Neural cell (in vitro differentiated cells): ENCODE measurements around the gene TMEM269. TPM values are rescaled to one million over a fixed set of nuclear protein-coding genes. Genes with fewer than 3 reads are reported as not detected.

Source experiments
- H2AFZ ChIP-seq: fragments of 200-600, 300-800 bp; sonication (generic), shearing (Covaris generic); 2 replicates; pipeline ENCODE4 v1.6.0; 2014; ENCODE audit warnings: low read depth, mild to moderate bottlenecking, antibody characterized with exemption, low read length, moderate library complexity
- H3F3A ChIP-seq: fragments of 200-600 bp; shearing (Covaris generic); 2 replicates; pipeline ENCODE4 v1.6.1; 2016; ENCODE audit warnings: mild to moderate bottlenecking, moderate library complexity, mixed read lengths, antibody characterized with exemption, low read length; ENCODE audit not compliant: insufficient read depth, poor library complexity, severe bottlenecking
- H3K27ac ChIP-seq: fragments of 200-600, 300-800 bp; sonication (generic), shearing (Covaris generic); 2 replicates; pipeline ENCODE4 v1.5.1; 2014; ENCODE audit warnings: mild to moderate bottlenecking, low read length, moderate library complexity
- H3K27me3 ChIP-seq: fragments of 300-800, 200-600 bp; sonication (generic), shearing (Covaris generic); 2 replicates; pipeline ENCODE4 v1.6.0; 2014; ENCODE audit warnings: mild to moderate bottlenecking, low read depth, low read length, moderate library complexity; ENCODE audit not compliant: insufficient read depth
- H3K36me3 ChIP-seq: fragments of 300-800, 200-600 bp; sonication (generic), shearing (Covaris generic); 2 replicates; pipeline ENCODE4 v1.5.1; 2014; ENCODE audit warnings: mild to moderate bottlenecking, antibody characterized with exemption, low read length, moderate library complexity; ENCODE audit not compliant: insufficient read depth
- H3K4me2 ChIP-seq: fragments of 300-800, 200-600 bp; sonication (generic), shearing (Covaris generic); 2 replicates; pipeline ENCODE4 v1.6.0; 2014; ENCODE audit warnings: mild to moderate bottlenecking, low read length
- H3K4me3 ChIP-seq: fragments of 300-800, 200-600 bp; sonication (generic), shearing (Covaris generic); 2 replicates; pipeline ENCODE4 v1.5.1; 2014; ENCODE audit warnings: mild to moderate bottlenecking, low read length, moderate library complexity
- H3K79me2 ChIP-seq: fragments of 200-600 bp; shearing (Covaris generic); replicated peaks from 2 replicates; pipeline ENCODE4 v1.6.0; 2014; ENCODE audit warnings: mild to moderate bottlenecking, low read length, moderate library complexity; ENCODE audit not compliant: insufficient read depth
- H3K9ac ChIP-seq: fragments of 300-800, 200-600 bp; sonication (generic), shearing (Covaris generic); 2 replicates; pipeline ENCODE4 v1.6.1; 2016; ENCODE audit warnings: mild to moderate bottlenecking, low read length, mixed read lengths
- H3K9me2 ChIP-seq: fragments of 200-600 bp; shearing (Covaris generic); 2 replicates; pipeline ENCODE4 v1.6.1; 2016; ENCODE audit warnings: mild to moderate bottlenecking, low read length, mixed read lengths; ENCODE audit not compliant: insufficient read depth
- H3K9me3 ChIP-seq: fragments of 200-600, 300-800 bp; sonication (generic), shearing (Covaris generic); 2 replicates; pipeline ENCODE4 v1.6.1; 2016; ENCODE audit warnings: mild to moderate bottlenecking, mixed run types, low read length, moderate library complexity, mixed read lengths
- H4K20me1 ChIP-seq: fragments of 200-600 bp; shearing (Covaris generic); 2 replicates; pipeline ENCODE4 v1.6.1; 2016; ENCODE audit warnings: mild to moderate bottlenecking, mixed run types; ENCODE audit not compliant: insufficient read depth
- EP300 ChIP-seq: fragments of 450-650 bp; conservative IDR thresholded peaks from 2 replicates; pipeline ENCODE4 v1.6.1; 2014; ENCODE audit warnings: antibody characterized with exemption, mild to moderate bottlenecking, moderate library complexity; ENCODE audit not compliant: poor library complexity, severe bottlenecking
- EZH2 ChIP-seq: fragments of 200-600, 300-800 bp; shearing (Covaris generic), sonication (generic); IDR thresholded peaks from 2 replicates; pipeline ENCODE4 v1.6.1; 2014; ENCODE audit warnings: antibody characterized with exemption, low read length, borderline replicate concordance, mild to moderate bottlenecking; ENCODE audit not compliant: insufficient read depth, poor library complexity, severe bottlenecking
- MXI1 ChIP-seq: fragments of 450-650 bp; conservative IDR thresholded peaks from 2 replicates; pipeline ENCODE4 v1.6.1; 2014; ENCODE audit warnings: antibody characterized with exemption, mild to moderate bottlenecking; ENCODE audit not compliant: poor library complexity, severe bottlenecking
- POLR2AphosphoS5 ChIP-seq: IDR thresholded peaks from 2 replicates; pipeline ENCODE4 v1.6.1; 2012
- RAD21 ChIP-seq: fragments of 450-650 bp; conservative IDR thresholded peaks from 2 replicates; pipeline ENCODE4 v1.6.1; 2014; ENCODE audit warnings: antibody characterized with exemption, mild to moderate bottlenecking, moderate library complexity
- SMC3 ChIP-seq: fragments of 450-650 bp; conservative IDR thresholded peaks from 2 replicates; pipeline ENCODE4 v1.6.1; 2014; ENCODE audit warnings: antibody characterized with exemption, mild to moderate bottlenecking, moderate library complexity; ENCODE audit not compliant: poor library complexity
- TAF1 ChIP-seq: IDR thresholded peaks from 2 replicates; pipeline ENCODE4 v1.6.1; 2012; ENCODE audit warnings: low read depth
- polyA plus RNA-seq: library from polyadenylated mRNA; depleted of rRNA; stranded (reverse); fragments of >200 nt; gene quantifications from 2 replicates; pipeline ENCODE4 v1.2.3, GENCODE V29; 2014
- TF ChIP-seq, protein P1 (sequence below): fragments of 450-650 bp; IDR thresholded peaks from 2 replicates; pipeline ENCODE4 v1.5.1; 2014; ENCODE audit warnings: antibody characterized with exemption, mild to moderate bottlenecking, moderate library complexity; ENCODE audit not compliant: poor library complexity, severe bottlenecking
- TF ChIP-seq, protein P2 (sequence below): IDR thresholded peaks from 2 replicates; pipeline ENCODE4 v1.6.1; 2012; ENCODE audit warnings: borderline replicate concordance

Gene TMEM269
- polyA plus RNA-seq, 1 donor from 2014 or later = 1.1 TPM

DNA sequence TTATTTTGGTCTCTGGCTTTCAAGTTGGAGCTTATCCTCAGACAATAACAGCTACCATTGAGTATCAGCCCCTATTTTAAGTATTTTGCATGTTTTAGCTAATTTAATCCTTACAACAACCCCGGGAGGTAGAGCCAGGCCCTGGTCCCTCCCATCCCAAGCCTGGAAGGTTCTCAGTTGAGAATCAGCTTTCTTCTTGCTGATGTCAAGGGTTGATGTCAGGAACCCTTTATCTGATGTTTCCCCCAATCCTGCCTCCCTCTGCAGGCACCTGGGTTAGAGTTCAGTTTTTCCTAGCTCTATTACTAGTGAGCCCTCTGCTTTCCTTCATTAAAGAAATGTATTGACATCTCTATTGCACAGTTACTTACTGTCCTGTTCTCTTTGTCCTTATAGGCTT lies 36.0 kb downstream of the TMEM269 start:
- Histone ChIP-seq H3F3A (no peaks in the 10 kb centered on the region), H3K9me3 (no peaks in the 10 kb centered on the region), H3K79me2 (peaks cover 7% of the 10 kb centered on the region), H3K27me3 (no peaks in the 10 kb centered on the region), H2AFZ (no peak overlapping the region), H3K4me3 (no peak overlapping the region), H3K4me2 (no peak overlapping the region), H3K36me3 (no peaks in the 10 kb centered on the region), H3K9ac (no peak overlapping the region), H3K9me2 (no peaks in the 10 kb centered on the region), H3K27ac (no peak overlapping the region), H4K20me1 (no peaks in the 10 kb centered on the region)
- no peak for TF ChIP-seq RAD21
- TF ChIP-seq SMC3 = no peak
- TF ChIP-seq TAF1 = no peak
- TF ChIP-seq, protein P1, sequence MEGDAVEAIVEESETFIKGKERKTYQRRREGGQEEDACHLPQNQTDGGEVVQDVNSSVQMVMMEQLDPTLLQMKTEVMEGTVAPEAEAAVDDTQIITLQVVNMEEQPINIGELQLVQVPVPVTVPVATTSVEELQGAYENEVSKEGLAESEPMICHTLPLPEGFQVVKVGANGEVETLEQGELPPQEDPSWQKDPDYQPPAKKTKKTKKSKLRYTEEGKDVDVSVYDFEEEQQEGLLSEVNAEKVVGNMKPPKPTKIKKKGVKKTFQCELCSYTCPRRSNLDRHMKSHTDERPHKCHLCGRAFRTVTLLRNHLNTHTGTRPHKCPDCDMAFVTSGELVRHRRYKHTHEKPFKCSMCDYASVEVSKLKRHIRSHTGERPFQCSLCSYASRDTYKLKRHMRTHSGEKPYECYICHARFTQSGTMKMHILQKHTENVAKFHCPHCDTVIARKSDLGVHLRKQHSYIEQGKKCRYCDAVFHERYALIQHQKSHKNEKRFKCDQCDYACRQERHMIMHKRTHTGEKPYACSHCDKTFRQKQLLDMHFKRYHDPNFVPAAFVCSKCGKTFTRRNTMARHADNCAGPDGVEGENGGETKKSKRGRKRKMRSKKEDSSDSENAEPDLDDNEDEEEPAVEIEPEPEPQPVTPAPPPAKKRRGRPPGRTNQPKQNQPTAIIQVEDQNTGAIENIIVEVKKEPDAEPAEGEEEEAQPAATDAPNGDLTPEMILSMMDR = no peak
- TF ChIP-seq POLR2AphosphoS5 = no peak
- no peak for TF ChIP-seq EZH2
- TF ChIP-seq MXI1 = no peak
- TF ChIP-seq, protein P2, sequence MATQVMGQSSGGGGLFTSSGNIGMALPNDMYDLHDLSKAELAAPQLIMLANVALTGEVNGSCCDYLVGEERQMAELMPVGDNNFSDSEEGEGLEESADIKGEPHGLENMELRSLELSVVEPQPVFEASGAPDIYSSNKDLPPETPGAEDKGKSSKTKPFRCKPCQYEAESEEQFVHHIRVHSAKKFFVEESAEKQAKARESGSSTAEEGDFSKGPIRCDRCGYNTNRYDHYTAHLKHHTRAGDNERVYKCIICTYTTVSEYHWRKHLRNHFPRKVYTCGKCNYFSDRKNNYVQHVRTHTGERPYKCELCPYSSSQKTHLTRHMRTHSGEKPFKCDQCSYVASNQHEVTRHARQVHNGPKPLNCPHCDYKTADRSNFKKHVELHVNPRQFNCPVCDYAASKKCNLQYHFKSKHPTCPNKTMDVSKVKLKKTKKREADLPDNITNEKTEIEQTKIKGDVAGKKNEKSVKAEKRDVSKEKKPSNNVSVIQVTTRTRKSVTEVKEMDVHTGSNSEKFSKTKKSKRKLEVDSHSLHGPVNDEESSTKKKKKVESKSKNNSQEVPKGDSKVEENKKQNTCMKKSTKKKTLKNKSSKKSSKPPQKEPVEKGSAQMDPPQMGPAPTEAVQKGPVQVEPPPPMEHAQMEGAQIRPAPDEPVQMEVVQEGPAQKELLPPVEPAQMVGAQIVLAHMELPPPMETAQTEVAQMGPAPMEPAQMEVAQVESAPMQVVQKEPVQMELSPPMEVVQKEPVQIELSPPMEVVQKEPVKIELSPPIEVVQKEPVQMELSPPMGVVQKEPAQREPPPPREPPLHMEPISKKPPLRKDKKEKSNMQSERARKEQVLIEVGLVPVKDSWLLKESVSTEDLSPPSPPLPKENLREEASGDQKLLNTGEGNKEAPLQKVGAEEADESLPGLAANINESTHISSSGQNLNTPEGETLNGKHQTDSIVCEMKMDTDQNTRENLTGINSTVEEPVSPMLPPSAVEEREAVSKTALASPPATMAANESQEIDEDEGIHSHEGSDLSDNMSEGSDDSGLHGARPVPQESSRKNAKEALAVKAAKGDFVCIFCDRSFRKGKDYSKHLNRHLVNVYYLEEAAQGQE = no peak
- no peak for TF ChIP-seq EP300

DNA sequence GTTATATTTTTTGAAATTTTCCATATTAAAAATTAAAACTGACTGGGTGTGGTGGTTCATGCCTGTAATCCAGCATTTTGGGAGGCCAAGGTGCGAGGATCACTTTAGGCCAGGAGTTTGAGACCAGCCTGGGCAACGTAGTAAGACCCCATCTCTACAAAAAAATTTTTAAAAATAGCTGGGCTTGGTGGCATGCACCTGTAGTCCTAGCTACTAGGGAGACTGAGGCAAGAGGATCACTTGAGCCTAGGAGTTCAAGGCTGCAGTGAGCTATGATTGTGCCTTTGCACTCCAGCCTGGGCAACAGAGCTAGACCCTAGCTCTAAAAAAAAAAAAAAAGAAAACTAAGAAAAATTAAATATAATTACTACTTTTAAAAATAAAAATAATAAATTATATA lies 36.9 kb downstream of the TMEM269 start:
- no peak overlapping the region for H3K4me2 ChIP-seq
- TF ChIP-seq MXI1 (no peak), EP300 (no peak)

More for the DNA sequence above, 36.9 kb downstream of the TMEM269 start:
- Histone ChIP-seq H2AFZ (no peak overlapping the region), H3K27ac (no peak overlapping the region), H3K79me2 (no peaks in the 10 kb centered on the region), H3K27me3 (no peaks in the 10 kb centered on the region), H3K9ac (no peak overlapping the region), H3F3A (no peaks in the 10 kb centered on the region), H4K20me1 (no peaks in the 10 kb centered on the region), H3K9me2 (no peaks in the 10 kb centered on the region), H3K36me3 (no peaks in the 10 kb centered on the region), H3K9me3 (no peaks in the 10 kb centered on the region), H3K4me3 (no peak overlapping the region)
